HG02938 (cell line): ENCODE measurements around the gene HMGCS2.
"Not testable (repeated sequence)": the region's sequence is repeated elsewhere in the genome, so short reads cannot be mapped to it uniquely, and the experiment has no call there.

Experiments used
- ATAC-seq: cut with Tn5 transposase; IDR thresholded peaks from one replicate; pipeline ENCODE4 v1.9.1; 2021; ENCODE audit warnings: mild to moderate bottlenecking, moderate library complexity; ENCODE audit not compliant: unreplicated experiment

Gene HMGCS2

DNA sequence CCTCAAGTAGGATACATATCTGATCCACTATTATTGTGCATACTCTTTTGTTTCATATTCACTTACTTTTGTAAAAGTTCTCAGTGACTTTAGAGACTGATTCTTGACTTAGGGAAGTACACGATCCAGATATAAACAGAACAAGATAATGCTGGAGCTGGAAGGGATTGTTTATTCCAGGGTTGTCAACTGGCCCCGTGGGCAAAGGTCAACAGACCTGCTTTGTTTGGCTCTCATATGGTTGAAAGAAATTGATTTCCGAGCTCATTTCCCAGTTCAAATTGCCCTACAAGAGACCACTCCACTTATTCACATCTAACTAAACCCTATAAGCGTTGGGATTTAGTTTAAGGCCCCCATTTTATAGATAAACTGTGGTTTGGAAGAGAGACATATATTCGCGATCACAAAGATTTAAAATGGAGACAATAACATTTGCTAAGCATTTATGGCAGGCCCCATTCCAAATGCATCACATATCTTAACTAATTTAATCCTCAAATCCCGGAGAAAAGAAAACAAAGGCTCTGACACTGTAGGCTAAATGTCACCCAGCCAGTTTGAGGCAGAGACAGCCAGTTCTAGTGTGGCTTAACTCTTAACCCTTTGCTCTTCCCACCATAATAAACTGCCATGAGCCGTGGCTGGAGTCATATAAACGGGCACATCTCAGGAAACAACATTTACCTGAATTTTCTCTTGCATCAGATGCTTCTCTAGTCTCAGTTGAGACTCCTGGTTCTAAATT is 21.9 kb upstream of the HMGCS2 start:
- no peak for ATAC-seq

DNA sequence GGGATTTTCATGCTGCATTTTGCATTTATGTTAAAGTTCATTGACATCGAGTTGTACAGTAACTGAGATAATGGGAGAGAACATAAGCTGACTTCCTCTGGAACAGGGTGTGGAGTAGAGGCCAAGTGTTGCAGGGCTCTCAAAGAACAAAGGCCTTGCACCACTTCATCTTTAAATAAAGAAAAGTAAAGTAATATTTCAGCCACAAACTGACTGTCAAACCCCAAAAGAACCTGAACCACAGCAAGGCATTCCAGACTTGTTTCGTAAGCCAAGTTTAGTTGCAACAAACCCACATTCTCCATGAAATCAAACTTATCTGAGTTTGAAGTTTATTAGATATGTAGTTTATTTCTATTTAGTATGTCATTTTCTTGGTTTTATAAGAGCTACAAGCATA is 19.1 kb upstream of the HMGCS2 start:
- ATAC-seq, result no peak

DNA sequence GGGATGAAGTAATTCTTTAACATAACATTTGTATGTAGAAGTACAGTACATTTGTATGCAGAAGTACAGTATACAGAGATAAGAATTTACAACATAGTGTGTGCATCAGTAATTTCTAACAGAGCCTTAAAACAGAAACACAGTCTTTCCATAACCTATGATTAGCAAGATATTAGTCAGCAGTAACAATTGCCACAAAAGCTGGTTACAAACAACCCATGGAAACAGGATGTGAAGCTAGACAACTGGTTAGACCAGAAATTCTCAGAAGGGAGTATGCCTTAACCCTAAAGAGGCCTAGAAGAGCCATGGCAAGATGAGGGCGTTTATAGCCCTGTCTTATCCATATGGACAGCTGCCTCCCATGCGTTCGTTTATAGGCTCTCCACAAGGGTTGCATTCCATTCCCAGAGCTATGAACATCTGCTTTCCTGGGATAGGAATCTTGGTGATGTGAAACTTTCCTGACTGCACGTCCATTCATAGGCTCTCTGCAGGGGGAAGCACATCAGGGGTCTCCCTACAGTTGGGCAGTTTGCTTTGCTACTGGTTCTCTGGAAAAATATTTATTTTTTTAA is 17.9 kb upstream of the HMGCS2 start:
- ATAC-seq, result not testable (repeated sequence)

- not testable (repeated sequence) for ATAC-seq
Measured at GRCh38 chr1:119786046-119786445, 17.3 kb upstream of the HMGCS2 start.

DNA sequence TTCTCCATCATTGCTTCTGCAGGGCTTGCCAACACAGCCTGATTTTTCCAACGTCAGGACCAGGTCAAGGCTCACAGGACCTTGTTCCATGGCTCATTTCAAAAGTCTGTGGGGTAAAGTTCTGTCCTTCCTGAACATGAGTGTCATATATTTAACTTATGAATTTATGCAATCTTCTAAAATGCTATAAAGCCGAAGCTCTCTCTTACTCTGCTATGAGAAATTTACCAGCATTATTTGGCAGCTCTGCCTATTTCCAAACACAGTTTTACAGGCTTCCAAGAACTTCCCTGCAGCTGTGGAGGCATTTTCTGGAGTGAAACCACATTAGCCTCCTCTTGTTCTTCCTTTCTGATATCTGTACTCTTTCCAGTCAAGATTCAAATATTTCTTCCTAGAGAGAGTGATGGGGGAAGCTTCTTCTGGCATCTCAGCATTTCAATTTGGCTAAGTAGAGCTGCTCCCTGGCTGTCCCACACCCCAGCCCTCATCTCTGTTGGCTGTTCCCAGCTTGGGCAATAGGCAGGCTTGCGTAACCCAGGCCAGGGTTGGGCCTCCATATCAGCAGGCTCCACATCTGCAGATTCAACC is 15.6 kb upstream of the HMGCS2 start:
- no peak for ATAC-seq

DNA sequence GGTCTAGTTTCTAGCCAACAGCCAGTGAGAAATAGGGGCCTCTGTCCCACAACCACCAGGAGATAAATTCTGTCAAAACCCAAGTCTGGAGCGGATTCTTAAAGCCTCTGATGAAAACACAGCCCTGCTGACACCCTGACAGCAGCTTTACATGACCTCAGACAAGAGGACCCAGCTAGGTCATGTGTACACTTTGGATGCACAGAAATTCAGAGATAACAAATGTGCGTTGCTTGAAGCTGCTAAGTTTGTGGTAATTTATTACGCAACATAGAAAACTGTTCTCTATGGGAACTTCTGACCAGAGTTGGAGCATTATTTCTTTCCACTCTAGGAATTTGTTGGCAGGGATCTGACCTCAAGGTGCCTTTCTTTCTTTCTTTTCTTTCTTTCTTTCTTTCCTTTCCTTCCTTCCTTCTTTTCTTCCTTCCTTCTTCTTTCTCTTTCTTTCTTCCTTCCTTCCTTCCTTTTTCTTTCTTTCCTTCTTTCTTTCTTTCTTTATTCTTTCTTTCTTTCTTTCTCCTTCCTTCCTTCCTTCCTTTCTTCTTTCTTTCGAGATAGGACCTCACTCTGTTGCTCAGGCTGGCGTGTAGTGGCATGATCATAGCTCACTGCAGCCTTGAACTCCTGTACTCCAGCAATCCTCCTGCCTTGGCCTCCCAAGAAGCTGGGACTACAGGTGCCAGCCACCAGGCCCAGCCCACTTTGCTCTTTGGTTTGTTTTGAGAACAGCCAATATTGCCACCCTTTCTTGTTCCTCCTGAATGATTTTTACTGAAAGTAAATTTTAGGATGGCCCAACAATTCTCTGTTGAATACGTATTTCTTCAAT is 14.9 kb upstream of the HMGCS2 start:
- no peak for ATAC-seq

GRCh38 chr1:119782631-119783325 is 14.1 kb upstream of the HMGCS2 start:
- no peak for ATAC-seq

GRCh38 chr1:119781434-119782210 is 12.9 kb upstream of the HMGCS2 start:
- no peak for ATAC-seq

DNA sequence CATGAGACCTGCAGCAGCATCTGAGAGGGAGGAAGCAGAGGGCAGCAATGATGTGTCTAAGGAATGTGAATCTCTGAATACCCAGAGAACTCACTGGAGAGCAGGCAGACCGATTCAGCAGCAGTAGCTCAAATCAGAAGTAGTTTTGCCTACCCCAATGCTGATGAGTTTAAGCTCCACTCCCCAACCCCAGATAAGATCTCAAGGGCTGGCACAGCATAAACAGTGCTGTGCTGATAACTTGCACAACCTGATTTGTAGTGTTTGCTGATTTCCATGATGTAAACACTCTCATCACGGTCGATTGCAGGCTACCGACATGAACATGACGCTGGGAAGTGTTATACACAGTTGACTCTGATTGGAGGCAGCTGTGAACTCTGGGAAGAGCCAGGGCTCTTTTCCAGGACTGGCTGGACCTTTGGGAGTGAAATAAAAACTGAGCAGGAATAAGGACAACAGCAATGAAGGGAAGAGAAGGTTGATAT is 11.2 kb upstream of the HMGCS2 start:
- ATAC-seq, result no peak

GRCh38 chr1:119778886-119779560 is 10.3 kb upstream of the HMGCS2 start:
- ATAC-seq, result no peak

- no peak for ATAC-seq
Measured at GRCh38 chr1:119778359-119778758, 9.7 kb upstream of the HMGCS2 start.

- no peak for ATAC-seq
Measured at GRCh38 chr1:119774746-119775490, 6.2 kb upstream of the HMGCS2 start.

- no peak for ATAC-seq
Measured at GRCh38 chr1:119773711-119774241, 5.1 kb upstream of the HMGCS2 start.

DNA sequence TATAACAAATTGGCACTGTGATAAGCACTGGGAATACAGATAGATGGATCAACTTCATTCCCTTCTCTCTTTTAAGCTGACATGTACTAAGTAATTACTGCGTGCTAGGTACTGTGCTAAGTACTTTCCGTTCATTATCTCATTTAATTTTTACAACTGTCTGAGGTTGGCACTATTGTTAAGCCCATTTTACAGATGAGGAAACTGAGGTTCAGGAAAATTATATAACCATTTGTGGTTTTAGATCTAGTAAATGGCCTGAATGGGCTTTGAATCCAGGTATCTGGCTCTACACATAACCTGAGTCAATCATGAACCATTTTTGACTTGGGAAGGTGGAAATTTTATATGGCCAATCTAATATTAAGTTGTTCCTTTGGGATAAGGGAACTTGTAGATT is 3.6 kb upstream of the HMGCS2 start:
- ATAC-seq, result no peak

- ATAC-seq, result no peak
Measured at GRCh38 chr1:119771770-119772169, 3.1 kb upstream of the HMGCS2 start.

DNA sequence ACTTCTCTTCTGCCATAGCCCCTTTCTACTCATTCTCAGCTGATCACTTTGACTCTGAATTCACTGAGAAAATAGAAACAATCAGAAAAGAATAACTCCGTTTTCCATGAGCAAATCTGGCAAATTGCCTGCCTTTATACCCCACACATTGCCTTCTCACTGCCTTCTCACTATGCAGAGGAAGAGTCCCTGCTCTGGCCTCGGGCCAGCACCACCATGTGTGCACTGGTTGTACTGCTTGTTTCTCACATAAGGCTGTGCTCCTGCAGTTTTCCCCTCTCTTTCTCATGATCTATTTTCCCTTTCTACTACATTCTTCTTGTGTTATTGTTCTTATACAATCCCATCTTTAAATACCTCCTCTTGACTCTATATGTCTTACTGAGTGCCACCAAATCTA is 2.3 kb upstream of the HMGCS2 start:
- ATAC-seq, result no peak

GRCh38 chr1:119767486-119767885 is 1.2 kb downstream of the HMGCS2 start:
- no peak for ATAC-seq

DNA sequence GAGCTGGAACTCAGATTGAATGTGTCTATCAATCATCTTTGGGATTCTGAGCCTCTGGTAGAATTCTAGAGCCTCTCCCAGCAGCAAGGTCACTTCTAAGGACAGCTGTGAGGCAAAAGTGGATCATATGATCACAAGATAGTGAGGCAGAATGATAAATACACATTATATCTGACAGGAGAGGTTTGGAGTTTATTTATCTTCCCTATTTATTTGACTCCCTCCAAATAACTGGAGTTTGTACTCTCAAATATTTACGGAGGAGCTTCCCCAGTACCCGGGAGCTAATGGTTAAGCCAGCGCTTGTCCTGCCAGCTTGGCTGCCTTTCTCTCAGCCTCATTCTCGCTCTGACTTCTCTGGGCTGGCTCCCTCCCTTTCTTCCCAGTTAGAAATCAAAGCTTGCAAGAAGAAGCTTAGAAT is 2.3 kb downstream of the HMGCS2 start:
- ATAC-seq, result no peak
